ENCODE results near the gene OR52D1.

Gene OR52D1

GRCh38 chr11:5488385-5488784 is at the start of gene OR52D1:
TSS of gene OR52D1 (plus strand) at chr11:5488685. CDS start at chr11:5488707, 22 bp downstream.
- H3K4me2 ChIP-seq (ENCODE audit: low read depth, low read length, poor library complexity, severe bottlenecking), result no peak within 1 kb of the TSS
- no peaks in the 10 kb centered on the region for H3F3A ChIP-seq (ENCODE audit: low read depth)
- H3K9me2 ChIP-seq (replicated peaks; ENCODE audit: low read depth, low read length), result no peaks in the 10 kb centered on the region
- no peak within 1 kb of the TSS for H2AFZ ChIP-seq (ENCODE audit: low read length)
- H3K79me2 ChIP-seq (ENCODE audit: insufficient read depth, low read length), result no peaks in the 10 kb centered on the region
- no peaks in the 10 kb centered on the region for H3K9me3 ChIP-seq (ENCODE audit: insufficient read depth, low read depth, low read length)
- no peaks in the 10 kb centered on the region for H4K20me1 ChIP-seq (ENCODE audit: insufficient read depth, low read length, poor library complexity, severe bottlenecking)
- TF ChIP-seq EZH2phosphoT487 (IDR thresholded peaks at IDR 0.05; ENCODE audit: borderline replicate concordance), result no peak
- TF ChIP-seq, protein P1, sequence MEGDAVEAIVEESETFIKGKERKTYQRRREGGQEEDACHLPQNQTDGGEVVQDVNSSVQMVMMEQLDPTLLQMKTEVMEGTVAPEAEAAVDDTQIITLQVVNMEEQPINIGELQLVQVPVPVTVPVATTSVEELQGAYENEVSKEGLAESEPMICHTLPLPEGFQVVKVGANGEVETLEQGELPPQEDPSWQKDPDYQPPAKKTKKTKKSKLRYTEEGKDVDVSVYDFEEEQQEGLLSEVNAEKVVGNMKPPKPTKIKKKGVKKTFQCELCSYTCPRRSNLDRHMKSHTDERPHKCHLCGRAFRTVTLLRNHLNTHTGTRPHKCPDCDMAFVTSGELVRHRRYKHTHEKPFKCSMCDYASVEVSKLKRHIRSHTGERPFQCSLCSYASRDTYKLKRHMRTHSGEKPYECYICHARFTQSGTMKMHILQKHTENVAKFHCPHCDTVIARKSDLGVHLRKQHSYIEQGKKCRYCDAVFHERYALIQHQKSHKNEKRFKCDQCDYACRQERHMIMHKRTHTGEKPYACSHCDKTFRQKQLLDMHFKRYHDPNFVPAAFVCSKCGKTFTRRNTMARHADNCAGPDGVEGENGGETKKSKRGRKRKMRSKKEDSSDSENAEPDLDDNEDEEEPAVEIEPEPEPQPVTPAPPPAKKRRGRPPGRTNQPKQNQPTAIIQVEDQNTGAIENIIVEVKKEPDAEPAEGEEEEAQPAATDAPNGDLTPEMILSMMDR (conservative IDR thresholded peaks at IDR 0.05; ENCODE audit: low read length), result no peak
- no peak within 1 kb of the TSS for H3K4me3 ChIP-seq (ENCODE audit: low read length, poor library complexity, severe bottlenecking)
- H3K27me3 ChIP-seq (ENCODE audit: insufficient read depth, low read length, poor library complexity, severe bottlenecking), result no peaks in the 10 kb centered on the region
- H3K4me1 ChIP-seq (ENCODE audit: insufficient read depth, low read length, poor library complexity, severe bottlenecking), result no peaks in the 10 kb centered on the region
- H3K9ac ChIP-seq (ENCODE audit: low read depth, low read length, poor library complexity, severe bottlenecking), result no peak within 1 kb of the TSS
- H3K36me3 ChIP-seq (ENCODE audit: insufficient read depth, low read length), result no peaks in the 10 kb centered on the region

DNA sequence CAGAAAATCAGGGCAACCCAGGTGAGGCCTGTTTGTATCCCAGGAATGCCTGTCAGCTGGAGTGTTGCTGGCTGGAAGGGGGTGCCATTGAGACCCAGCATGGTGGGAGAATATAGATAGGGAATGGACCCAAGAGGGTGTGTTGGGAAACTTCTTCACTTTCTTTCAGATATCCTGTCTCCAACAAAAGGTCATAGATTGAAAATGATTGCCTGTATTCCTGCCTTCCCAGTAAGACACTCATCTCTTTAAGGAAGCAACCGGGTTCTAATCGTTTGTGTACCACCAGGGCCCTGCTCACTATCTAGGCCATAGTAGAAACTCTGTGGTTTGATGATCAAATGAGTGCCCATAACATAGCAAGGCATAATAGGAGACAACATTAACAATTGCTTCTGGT is 47.1 kb upstream of the OR52D1 start, which contains the start of gene OR51I1:
TSS of gene OR51I1 (minus strand) at position 101 of the 400 bp plus-strand sequence. CDS start at position 101, 0 bp downstream.
- no peak within 1 kb of the TSS for H3K4me2 ChIP-seq (ENCODE audit: low read depth, low read length, poor library complexity, severe bottlenecking)
- no peaks in the 10 kb centered on the region for H3K9me3 ChIP-seq (ENCODE audit: insufficient read depth, low read depth, low read length)
- H3K27me3 ChIP-seq (ENCODE audit: insufficient read depth, low read length, poor library complexity, severe bottlenecking), result no peaks in the 10 kb centered on the region
- H3K9ac ChIP-seq (ENCODE audit: low read depth, low read length, poor library complexity, severe bottlenecking), result no peak within 1 kb of the TSS
- no peaks in the 10 kb centered on the region for H3K36me3 ChIP-seq (ENCODE audit: insufficient read depth, low read length)
- no peak within 1 kb of the TSS for H2AFZ ChIP-seq (ENCODE audit: low read length)
- H3K9me2 ChIP-seq (replicated peaks; ENCODE audit: low read depth, low read length), result no peaks in the 10 kb centered on the region
- TF ChIP-seq, protein P1 (conservative IDR thresholded peaks at IDR 0.05; ENCODE audit: low read length), result no peak
- no peak for TF ChIP-seq EZH2phosphoT487 (IDR thresholded peaks at IDR 0.05; ENCODE audit: borderline replicate concordance)
- H3K79me2 ChIP-seq (ENCODE audit: insufficient read depth, low read length), result no peaks in the 10 kb centered on the region
- H3K4me1 ChIP-seq (ENCODE audit: insufficient read depth, low read length, poor library complexity, severe bottlenecking), result no peaks in the 10 kb centered on the region
- no peak within 1 kb of the TSS for H3K4me3 ChIP-seq (ENCODE audit: low read length, poor library complexity, severe bottlenecking)
- no peaks in the 10 kb centered on the region for H4K20me1 ChIP-seq (ENCODE audit: insufficient read depth, low read length, poor library complexity, severe bottlenecking)
- H3F3A ChIP-seq (ENCODE audit: low read depth), result no peaks in the 10 kb centered on the region

GRCh38 chr11:5443835-5444393 is 44.6 kb upstream of the OR52D1 start:
- no peak overlapping the region for H2AFZ ChIP-seq (ENCODE audit: low read length)
- H3K9me3 ChIP-seq (ENCODE audit: insufficient read depth, low read depth, low read length), result no peaks in the 10 kb centered on the region
- H4K20me1 ChIP-seq (ENCODE audit: insufficient read depth, low read length, poor library complexity, severe bottlenecking), result no peaks in the 10 kb centered on the region
- no peaks in the 10 kb centered on the region for H3K27me3 ChIP-seq (ENCODE audit: insufficient read depth, low read length, poor library complexity, severe bottlenecking)
- no peaks in the 10 kb centered on the region for H3K79me2 ChIP-seq (ENCODE audit: insufficient read depth, low read length)
- no peak for TF ChIP-seq EZH2phosphoT487 (IDR thresholded peaks at IDR 0.05; ENCODE audit: borderline replicate concordance)
- TF ChIP-seq, protein P1 (conservative IDR thresholded peaks at IDR 0.05; ENCODE audit: low read length), result no peak
- H3K4me1 ChIP-seq (ENCODE audit: insufficient read depth, low read length, poor library complexity, severe bottlenecking), result no peaks in the 10 kb centered on the region
- H3F3A ChIP-seq (ENCODE audit: low read depth), result no peaks in the 10 kb centered on the region
- H3K9ac ChIP-seq (ENCODE audit: low read depth, low read length, poor library complexity, severe bottlenecking), result no peak overlapping the region
- no peaks in the 10 kb centered on the region for H3K36me3 ChIP-seq (ENCODE audit: insufficient read depth, low read length)
- H3K4me2 ChIP-seq (ENCODE audit: low read depth, low read length, poor library complexity, severe bottlenecking), result no peak overlapping the region
- no peaks in the 10 kb centered on the region for H3K9me2 ChIP-seq (replicated peaks; ENCODE audit: low read depth, low read length)
- H3K4me3 ChIP-seq (ENCODE audit: low read length, poor library complexity, severe bottlenecking), result no peak overlapping the region
